ENCODE results near the gene ATXN7L2. TPM values are rescaled to one million over a fixed set of nuclear protein-coding genes. Genes with fewer than 3 reads are reported as not detected.
A peak's percentile ranks its signal among the peaks of the same experiment; 100 is the strongest.

The ATXN7L2 gene
- total RNA-seq, 1 donor from 2014 or later, result 2.1 TPM

- Histone ChIP-seq H3K9me3 (replicated peaks) (no peaks in the 10 kb centered on the region), H3K4me1 (peaks cover 34% of the 10 kb centered on the region), H3K36me3 (peaks cover 9% of the 10 kb centered on the region), H3K27ac (replicated peaks) (peak within 1 kb of the TSS; percentile 75), H3K27me3 (ENCODE audit: low read depth) (no peaks in the 10 kb centered on the region), H3K4me3 (peak within 1 kb of the TSS; percentile 77)
- intact Hi-C loops (cut with micrococcal nuclease), result loop anchor here (10.0 kb wide), 1 partner anchor 235 kb away; no protein-coding TSS in a partner anchor
- DNase-seq, result peak; percentile 71
- TF ChIP-seq CTCF (IDR thresholded peaks at IDR 0.05; ENCODE audit: borderline replicate concordance), result no peak
These were observed 25.8 kb downstream of the ATXN7L2 start, which contains the start of gene AMIGO1 for GRCh38 chr1:109509176-109510134. Gene AMIGO1 (minus strand): TSS chr1:109509727. CDS start chr1:109508912, 815 bp downstream.

DNA sequence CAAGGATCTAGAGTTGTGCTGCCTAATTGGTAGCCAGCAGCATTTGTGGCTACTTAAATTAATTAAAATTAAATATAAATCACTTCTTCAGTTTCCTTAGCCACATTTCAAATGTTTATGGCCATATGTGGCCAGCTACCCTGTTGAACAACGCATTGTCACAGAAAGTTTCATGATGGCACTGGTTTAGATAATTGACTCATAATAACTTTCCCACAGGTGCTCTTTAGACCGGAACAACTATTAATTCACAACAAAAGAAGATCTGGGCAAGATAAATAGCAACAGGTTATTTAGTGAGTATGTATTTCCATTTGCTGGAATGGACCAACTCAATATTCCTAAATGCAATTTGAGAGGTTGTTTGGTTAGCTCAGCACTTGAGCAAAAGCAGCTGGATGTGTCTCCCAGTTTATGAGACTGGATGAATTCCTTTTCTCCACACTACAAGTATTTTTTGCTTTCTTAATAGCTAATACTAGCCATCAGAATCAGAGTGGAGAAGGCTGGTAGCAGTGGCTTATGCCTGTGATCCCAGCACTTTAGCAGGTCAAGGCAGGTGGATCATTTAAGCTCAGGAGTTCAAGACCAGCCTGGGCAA, 29.5 kb downstream of the ATXN7L2 start:
- no peak overlapping the region for H3K4me3 ChIP-seq
- no peak for DNase-seq
- intact Hi-C loops (cut with micrococcal nuclease), result loop anchor here (10.0 kb wide), 1 partner anchor 238 kb away; no protein-coding TSS in a partner anchor
- peaks cover under 1% of the 10 kb centered on the region for H3K36me3 ChIP-seq
- no peaks in the 10 kb centered on the region for H3K27me3 ChIP-seq (ENCODE audit: low read depth)
- TF ChIP-seq CTCF (IDR thresholded peaks at IDR 0.05; ENCODE audit: borderline replicate concordance), result no peak
- no peak overlapping the region for H3K27ac ChIP-seq (replicated peaks)
- peaks cover 24% of the 10 kb centered on the region for H3K4me1 ChIP-seq
- H3K9me3 ChIP-seq (replicated peaks), result no peaks in the 10 kb centered on the region

DNA sequence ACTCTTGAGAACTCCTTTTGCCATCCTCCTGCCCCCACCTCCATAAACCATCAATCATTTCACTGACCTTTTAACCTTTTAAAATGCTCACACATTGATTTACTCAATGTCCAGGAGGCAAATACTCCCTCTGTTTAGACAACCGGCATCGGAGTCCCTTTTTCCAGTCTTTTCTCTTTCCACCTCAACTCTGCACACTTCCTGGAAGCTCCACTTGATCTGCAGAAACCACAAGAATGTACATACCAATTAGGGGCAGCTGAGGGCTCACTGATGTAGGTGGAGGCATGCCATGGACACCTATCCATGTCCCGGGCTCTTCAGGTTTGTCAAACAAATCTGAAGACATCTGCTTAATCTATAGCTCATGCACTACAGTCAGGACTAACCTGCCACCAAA, 31.1 kb downstream of the ATXN7L2 start:
- Histone ChIP-seq H3K4me3 (no peak overlapping the region), H3K36me3 (no peaks in the 10 kb centered on the region), H3K4me1 (peaks cover 11% of the 10 kb centered on the region), H3K27ac (replicated peaks) (no peak overlapping the region), H3K27me3 (ENCODE audit: low read depth) (no peaks in the 10 kb centered on the region), H3K9me3 (replicated peaks) (no peaks in the 10 kb centered on the region)
- TF ChIP-seq CTCF (IDR thresholded peaks at IDR 0.05; ENCODE audit: borderline replicate concordance), result no peak
- no peak for DNase-seq
- intact Hi-C loops (cut with micrococcal nuclease), result loop anchor here (10.0 kb wide), 1 partner anchor 240 kb away; no protein-coding TSS in a partner anchor

- Histone ChIP-seq H3K27me3 (ENCODE audit: low read depth) (peaks cover 4% of the 10 kb centered on the region), H3K4me1 (peaks cover 4% of the 10 kb centered on the region), H3K27ac (replicated peaks) (no peak overlapping the region), H3K4me3 (no peak overlapping the region), H3K9me3 (replicated peaks) (no peaks in the 10 kb centered on the region), H3K36me3 (no peaks in the 10 kb centered on the region)
- DNase-seq, result no peak
- no peak for TF ChIP-seq CTCF (IDR thresholded peaks at IDR 0.05; ENCODE audit: borderline replicate concordance)
- intact Hi-C loops (cut with micrococcal nuclease), result loop anchor here (10.0 kb wide), 1 partner anchor 242 kb away; no protein-coding TSS in a partner anchor
These were observed 33.2 kb downstream of the ATXN7L2 start for GRCh38 chr1:109516872-109517271.

DNA sequence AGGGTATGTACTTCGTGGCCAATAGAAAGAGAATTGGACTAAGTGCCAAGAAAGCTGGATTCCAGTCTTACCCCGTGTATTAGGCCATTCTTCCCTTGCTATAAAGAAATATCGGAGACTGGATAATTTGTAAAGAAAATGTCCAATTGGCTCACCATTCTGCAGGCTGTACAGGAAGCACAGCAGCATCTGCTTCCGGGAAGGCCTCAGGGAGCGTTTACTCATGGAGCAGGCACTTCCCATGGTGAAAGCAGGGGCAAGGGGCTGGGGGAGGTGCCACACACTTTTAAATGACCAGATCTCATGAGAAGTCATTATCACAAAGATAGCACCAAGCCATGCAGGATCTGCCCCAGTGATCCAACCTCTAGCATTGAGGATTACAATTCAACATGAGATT, 33.6 kb downstream of the ATXN7L2 start:
- H3K27ac ChIP-seq (replicated peaks), result no peak overlapping the region
- peaks cover 4% of the 10 kb centered on the region for H3K27me3 ChIP-seq (ENCODE audit: low read depth)
- H3K9me3 ChIP-seq (replicated peaks), result no peaks in the 10 kb centered on the region
- H3K4me1 ChIP-seq, result peaks cover 4% of the 10 kb centered on the region
- intact Hi-C loops (cut with micrococcal nuclease), result loop anchor here (10.0 kb wide), 1 partner anchor 243 kb away; no protein-coding TSS in a partner anchor
- DNase-seq, result no peak
- no peak for TF ChIP-seq CTCF (IDR thresholded peaks at IDR 0.05; ENCODE audit: borderline replicate concordance)
- H3K4me3 ChIP-seq, result no peak overlapping the region
- H3K36me3 ChIP-seq, result no peaks in the 10 kb centered on the region

Data from left ventricle myocardium inferior (tissue), 1 donor.